ENCODE results near the gene CPNE6. TPM values are rescaled to one million over a fixed set of nuclear protein-coding genes. Genes with fewer than 3 reads are reported as not detected.
"Not testable (repeated sequence)": the region's sequence is repeated elsewhere in the genome, so short reads cannot be mapped to it uniquely, and the experiment has no call there.

Gene CPNE6
- total and polyA plus RNA-seq, 2 of the 13 experiments (the other 11 are each of a cell fraction or from before 2014, with no cell fraction given) = not detected

DNA sequence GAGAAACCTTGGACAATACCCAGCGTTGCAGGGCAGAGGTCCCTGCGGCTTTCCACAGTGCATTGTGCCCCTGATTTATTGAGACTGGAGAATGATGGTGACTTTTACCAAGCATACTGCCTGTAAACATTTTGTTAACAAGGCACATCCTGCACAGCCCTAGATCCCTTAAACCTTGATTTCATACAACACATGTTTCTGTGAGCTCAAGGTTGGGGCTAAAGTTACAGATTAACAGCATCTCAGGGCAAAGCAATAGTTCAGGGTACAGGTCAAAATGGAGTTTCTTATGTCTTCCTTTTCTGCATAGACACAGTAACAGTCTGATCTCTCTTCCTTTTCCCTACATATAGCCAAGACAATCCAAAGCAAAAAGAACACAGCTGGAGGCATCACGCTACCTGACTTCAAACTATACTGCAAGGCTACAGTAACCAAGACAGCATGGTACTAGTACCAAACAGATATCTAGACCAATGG lies 46.4 kb upstream of the CPNE6 start:
- intact Hi-C loops (cut with micrococcal nuclease; ENCODE audit: unreplicated experiment); CTCF ChIA-PET (ENCODE audit: low intra/inter-chr PET ratio, low total read pairs); TF ChIP-seq FOXP1 (IDR thresholded peaks at IDR 0.05): not testable (repeated sequence)
- TF ChIP-seq ZNF761 (CRISPR knock-in tag; conservative IDR thresholded peaks at IDR 0.05) (0 out of 2 replicates have a peak, but pooled peaks have one; percentile 25), HOXA3 (CRISPR knock-in tag; IDR thresholded peaks at IDR 0.05) (0 out of 2 replicates have a peak, but pooled peaks have one; percentile 23), HINFP (CRISPR knock-in tag; IDR thresholded peaks at IDR 0.05; ENCODE audit: low read depth) (0 out of 2 replicates have a peak, but pooled peaks have one; percentile 61), FOXP1 (CRISPR knock-in tag; IDR thresholded peaks at IDR 0.05) (peak; percentile 59; the same call in 1 of the 2 replicates), ZBTB25 (CRISPR knock-in tag; IDR thresholded peaks at IDR 0.05) (0 out of 2 replicates have a peak, but pooled peaks have one; percentile 28), ZNF614 (CRISPR knock-in tag; IDR thresholded peaks at IDR 0.05; ENCODE audit: borderline replicate concordance) (0 out of 2 replicates have a peak, but pooled peaks have one; percentile 28), MIER2 (CRISPR knock-in tag; IDR thresholded peaks at IDR 0.05) (0 out of 2 replicates have a peak, but pooled peaks have one; percentile 29), ZNF331 (CRISPR knock-in tag; IDR thresholded peaks at IDR 0.05) (peak; percentile 51; the same call in 1 of the 2 replicates), DMTF1 (CRISPR knock-in tag; IDR thresholded peaks at IDR 0.05) (0 out of 2 replicates have a peak, but pooled peaks have one; percentile 54), PRDM15 (CRISPR knock-in tag; IDR thresholded peaks at IDR 0.05) (0 out of 2 replicates have a peak, but pooled peaks have one; percentile 37), GABPB1 (CRISPR knock-in tag; IDR thresholded peaks at IDR 0.05) (peak; percentile 22; the same call in 1 of the 2 replicates), BRD4 (CRISPR knock-in tag; IDR thresholded peaks at IDR 0.05) (peak; percentile 62; the same call in 1 of the 2 replicates)
- TF ChIP-seq, protein P1, sequence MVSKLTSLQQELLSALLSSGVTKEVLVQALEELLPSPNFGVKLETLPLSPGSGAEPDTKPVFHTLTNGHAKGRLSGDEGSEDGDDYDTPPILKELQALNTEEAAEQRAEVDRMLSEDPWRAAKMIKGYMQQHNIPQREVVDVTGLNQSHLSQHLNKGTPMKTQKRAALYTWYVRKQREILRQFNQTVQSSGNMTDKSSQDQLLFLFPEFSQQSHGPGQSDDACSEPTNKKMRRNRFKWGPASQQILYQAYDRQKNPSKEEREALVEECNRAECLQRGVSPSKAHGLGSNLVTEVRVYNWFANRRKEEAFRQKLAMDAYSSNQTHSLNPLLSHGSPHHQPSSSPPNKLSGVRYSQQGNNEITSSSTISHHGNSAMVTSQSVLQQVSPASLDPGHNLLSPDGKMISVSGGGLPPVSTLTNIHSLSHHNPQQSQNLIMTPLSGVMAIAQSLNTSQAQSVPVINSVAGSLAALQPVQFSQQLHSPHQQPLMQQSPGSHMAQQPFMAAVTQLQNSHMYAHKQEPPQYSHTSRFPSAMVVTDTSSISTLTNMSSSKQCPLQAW (CRISPR knock-in tag; IDR thresholded peaks at IDR 0.05) = 0 out of 2 replicates have a peak, but pooled peaks have one; percentile 84

More for the DNA sequence above, 46.4 kb upstream of the CPNE6 start:
- H3K27me3 ChIP-seq (ENCODE audit: control insufficient read depth in 1 of 2, insufficient read depth in 2 of 2, low read length in 2 of 2); FAIRE-seq; H3K9ac ChIP-seq (ENCODE audit: insufficient read depth, low read depth, low read length); in situ Hi-C loops (cut with HindIII; ENCODE audit: extremely low pct_ligation_motif_present, low pct_unique_long_range_greater_than_20kb); H3K79me2 ChIP-seq (ENCODE audit: insufficient read depth, low read length); H4K20me1 ChIP-seq (ENCODE audit: insufficient read depth, low read length); POLR2A ChIA-PET; H3K4me3 ChIP-seq (replicated peaks in 1 of 3; ENCODE audit: insufficient read depth in 1 of 3, low read depth in 2 of 3, low read length in 3 of 3); H3K9me3 ChIP-seq (ENCODE audit: low read length); DNase-seq (ENCODE audit: low spot score); H3K36me3 ChIP-seq (replicated peaks in 1 of 2; ENCODE audit: control insufficient read depth in 1 of 2, insufficient read depth in 2 of 2, low read length in 2 of 2); BruUV-seq (replicated peaks); H3K4me2 ChIP-seq (ENCODE audit: low read depth, low read length); H2AFZ ChIP-seq (ENCODE audit: low read length): not testable (repeated sequence)
- peak; percentile 75 for ATAC-seq
- Histone ChIP-seq H3K27ac (ENCODE audit: extremely low read length, insufficient read depth, low read length) (peak overlapping the region; percentile 14), H3K4me1 (ENCODE audit: insufficient read depth, low read length) (peaks cover 34% of the 10 kb centered on the region)
- 67% methylated on average over 3 of the region's 3 CpGs for WGBS (ENCODE audit: low lambda C conversion rate)

All from HepG2 (cell line).